ENCODE results near the gene ZNF804A. TPM values are rescaled to one million over a fixed set of nuclear protein-coding genes. Genes with fewer than 3 reads are reported as not detected.

ZNF804A gene
- total RNA-seq, 6 donors from 2014 or later = 0.46 to 0.89 (median 0.77) TPM; not detected in 1

GRCh38 chr2:184646177-184646576, 47.8 kb downstream of the ZNF804A start:
- H3K36me3 ChIP-seq = no peaks in the 10 kb centered on the region
- H3K4me1 ChIP-seq = no peaks in the 10 kb centered on the region
- 48 to 65% methylated on average over 2 of the region's 2 CpGs for WGBS, 2 donors
- ATAC-seq (ENCODE audit: low FRiP score in 2 of 2) = peak; percentile 31 to 77
- no peak overlapping the region for H3K27ac ChIP-seq
- H3K4me3 ChIP-seq = no peak overlapping the region
- no peak for TF ChIP-seq POLR2AphosphoS5 (IDR thresholded peaks at IDR 0.05)
- TF ChIP-seq CTCF (IDR thresholded peaks at IDR 0.05) = no peak
- no peak for TF ChIP-seq EP300 (IDR thresholded peaks at IDR 0.05)
- no peak for TF ChIP-seq POLR2A (IDR thresholded peaks at IDR 0.05)
- no peaks in the 10 kb centered on the region for H3K9me3 ChIP-seq
- no peaks in the 10 kb centered on the region for H3K27me3 ChIP-seq
- peak in 1 of 2 donors; percentile 38 for DNase-seq

DNA sequence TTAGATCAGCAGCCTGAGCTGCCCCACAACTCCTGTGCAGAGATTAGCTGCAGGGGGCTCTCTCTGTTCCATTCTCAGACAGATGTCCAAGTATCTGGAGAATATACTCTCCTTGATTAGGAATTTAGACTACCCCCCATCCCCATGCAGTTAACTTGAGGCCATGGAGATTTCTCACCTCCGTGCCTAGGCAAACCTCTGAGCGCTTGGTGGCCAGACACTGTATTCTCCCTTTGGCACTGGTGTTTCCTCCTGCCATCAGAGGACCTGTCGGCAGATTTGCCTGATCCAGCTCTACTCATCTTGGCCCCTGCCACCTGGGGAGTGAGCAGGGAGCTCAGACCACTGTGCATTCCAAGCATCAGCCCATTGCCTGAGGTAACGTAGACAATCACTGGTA, 48.3 kb downstream of the ZNF804A start:
- WGBS, 2 donors = 90% methylated on average over 4 of the region's 4 CpGs
- ATAC-seq (ENCODE audit: low FRiP score in 2 of 2) = peak in 1 of 2 donors; percentile 26

DNA sequence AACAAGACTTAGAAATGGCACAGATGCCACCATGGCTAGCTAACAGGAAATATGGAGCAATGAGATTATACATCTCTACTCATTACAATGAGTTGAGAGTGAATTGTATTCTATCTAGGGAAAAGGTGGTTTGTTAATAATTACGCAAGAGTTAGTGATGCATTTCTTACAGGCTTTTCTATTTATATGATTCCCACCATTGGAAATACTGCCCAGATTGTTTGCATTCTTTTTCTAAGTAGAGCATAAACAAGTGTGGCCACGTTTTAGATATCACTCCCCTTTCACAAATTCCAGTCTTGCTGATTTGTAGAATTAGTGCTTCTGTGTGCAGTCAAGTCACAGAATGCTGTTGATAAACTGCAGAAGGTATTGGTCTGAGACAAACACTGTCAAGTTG, 56.6 kb downstream of the ZNF804A start:
- DNase-seq (no peak), ATAC-seq (ENCODE audit: low FRiP score in 2 of 2) (no peak)
- 43 to 51% methylated on average over 2 of the region's 2 CpGs for WGBS, 2 donors
- Histone ChIP-seq H3K4me1 (no peaks in the 10 kb centered on the region), H3K4me3 (no peak overlapping the region), H3K27me3 (no peaks in the 10 kb centered on the region), H3K9me3 (no peaks in the 10 kb centered on the region), H3K36me3 (no peaks in the 10 kb centered on the region), H3K27ac (no peak overlapping the region)
- TF ChIP-seq POLR2A (IDR thresholded peaks at IDR 0.05) (no peak), CTCF (IDR thresholded peaks at IDR 0.05) (no peak), POLR2AphosphoS5 (IDR thresholded peaks at IDR 0.05) (no peak), EP300 (IDR thresholded peaks at IDR 0.05) (no peak)

More for the DNA sequence above, 48.3 kb downstream of the ZNF804A start:
- TF ChIP-seq EP300 (IDR thresholded peaks at IDR 0.05) (no peak), CTCF (IDR thresholded peaks at IDR 0.05) (no peak), POLR2AphosphoS5 (IDR thresholded peaks at IDR 0.05) (no peak), POLR2A (IDR thresholded peaks at IDR 0.05) (no peak)
- H3K9me3 ChIP-seq = no peaks in the 10 kb centered on the region
- no peaks in the 10 kb centered on the region for H3K4me1 ChIP-seq
- no peak for DNase-seq
- no peaks in the 10 kb centered on the region for H3K36me3 ChIP-seq
- no peak overlapping the region for H3K27ac ChIP-seq
- no peak overlapping the region for H3K4me3 ChIP-seq
- no peaks in the 10 kb centered on the region for H3K27me3 ChIP-seq

- Histone ChIP-seq H3K36me3 (no peaks in the 10 kb centered on the region), H3K4me3 (no peak overlapping the region), H3K27ac (no peak overlapping the region), H3K9me3 (no peaks in the 10 kb centered on the region), H3K4me1 (no peaks in the 10 kb centered on the region), H3K27me3 (no peaks in the 10 kb centered on the region)
- DNase-seq = no peak
- ATAC-seq (ENCODE audit: low FRiP score in 2 of 2) = no peak
- WGBS, 2 donors = 69 to 78% methylated on average over 2 of the region's 2 CpGs
- TF ChIP-seq POLR2A (IDR thresholded peaks at IDR 0.05) (no peak), CTCF (IDR thresholded peaks at IDR 0.05) (no peak), POLR2AphosphoS5 (IDR thresholded peaks at IDR 0.05) (no peak), EP300 (IDR thresholded peaks at IDR 0.05) (no peak)
These were observed 78.8 kb downstream of the ZNF804A start for GRCh38 chr2:184677171-184677570.

GRCh38 chr2:184679219-184680018, 81.1 kb downstream of the ZNF804A start:
- Histone ChIP-seq H3K4me3 (no peak overlapping the region), H3K36me3 (no peaks in the 10 kb centered on the region), H3K27me3 (no peaks in the 10 kb centered on the region), H3K9me3 (no peaks in the 10 kb centered on the region), H3K27ac (no peak overlapping the region), H3K4me1 (no peaks in the 10 kb centered on the region)
- 94 to 95% methylated on average over 3 to 7 of the region's 7 CpGs for WGBS, 2 donors
- ATAC-seq (ENCODE audit: low FRiP score in 2 of 2) (peak in 1 of 2 donors; percentile 73), DNase-seq (no peak)
- TF ChIP-seq EP300 (IDR thresholded peaks at IDR 0.05) (no peak), CTCF (IDR thresholded peaks at IDR 0.05) (no peak), POLR2AphosphoS5 (IDR thresholded peaks at IDR 0.05) (no peak), POLR2A (IDR thresholded peaks at IDR 0.05) (no peak)
